BE2C (cell line): ENCODE results near the gene ZNF507.

Source experiments
- DNase-seq: peaks from one replicate; pipeline ENCODE4 v3.0.0-alpha.2; 2020
- H3K27me3 ChIP-seq: fragments of 250-450 bp; sonication (Bioruptor Pico); 2 replicates; pipeline ENCODE4 v1.5.1; 2020; ENCODE audit warnings: mild to moderate bottlenecking
- H3K36me3 ChIP-seq: fragments of 250-450 bp; sonication (Bioruptor Pico); 2 replicates; pipeline ENCODE4 v1.5.1; 2020; ENCODE audit warnings: mild to moderate bottlenecking
- H3K4me1 ChIP-seq: fragments of 250-450 bp; sonication (Bioruptor Pico); 2 replicates; pipeline ENCODE4 v1.5.1; 2020
- H3K4me3 ChIP-seq: 2 replicates; pipeline ENCODE4 v1.5.1; 2011; ENCODE audit warnings: low read depth, low read length
- H3K9me3 ChIP-seq: fragments of 250-450 bp; sonication (Bioruptor Pico); 2 replicates; pipeline ENCODE4 v1.5.1; 2020
- CTCF ChIP-seq: IDR thresholded peaks from 2 replicates; pipeline ENCODE4 v1.5.1; 2012; ENCODE audit warnings: mild to moderate bottlenecking, low read depth, low read length

Gene ZNF507

GRCh38 chr19:32343550-32344262, 1.7 kb upstream of the ZNF507 start:
- DNase-seq, result no peak
- peaks cover 6% of the 10 kb centered on the region for H3K36me3 ChIP-seq
- no peaks in the 10 kb centered on the region; the same call in 1 of the 2 replicates for H3K4me1 ChIP-seq
- no peak overlapping the region for H3K4me3 ChIP-seq
- H3K27me3 ChIP-seq, result no peaks in the 10 kb centered on the region
- no peak for TF ChIP-seq CTCF
- no peaks in the 10 kb centered on the region for H3K9me3 ChIP-seq

DNA sequence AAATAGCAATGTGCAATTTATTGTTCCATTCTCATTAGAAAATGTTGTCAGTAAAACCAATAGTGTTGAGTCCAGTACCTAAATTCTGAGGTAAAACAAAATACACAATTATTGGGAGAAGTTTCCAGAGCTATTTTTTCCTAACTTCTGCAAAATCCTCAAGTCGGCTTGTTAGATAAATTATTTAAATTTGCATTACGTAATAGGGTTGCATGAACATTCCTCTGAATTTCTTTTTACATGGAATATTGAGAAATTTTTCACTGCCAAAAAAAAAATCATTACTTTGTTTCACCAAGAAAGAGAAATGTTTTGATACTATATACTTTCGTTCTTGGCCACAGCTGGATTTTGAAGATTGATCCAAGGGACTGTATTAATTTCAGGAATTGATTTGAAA, 1.5 kb downstream of the ZNF507 start:
- Histone ChIP-seq H3K36me3 (peaks cover 20% of the 10 kb centered on the region), H3K9me3 (no peaks in the 10 kb centered on the region), H3K27me3 (no peaks in the 10 kb centered on the region), H3K4me3 (peak overlapping the region; percentile 98), H3K4me1 (no peaks in the 10 kb centered on the region; the same call in 1 of the 2 replicates)
- TF ChIP-seq CTCF, result no peak
- DNase-seq, result no peak

DNA sequence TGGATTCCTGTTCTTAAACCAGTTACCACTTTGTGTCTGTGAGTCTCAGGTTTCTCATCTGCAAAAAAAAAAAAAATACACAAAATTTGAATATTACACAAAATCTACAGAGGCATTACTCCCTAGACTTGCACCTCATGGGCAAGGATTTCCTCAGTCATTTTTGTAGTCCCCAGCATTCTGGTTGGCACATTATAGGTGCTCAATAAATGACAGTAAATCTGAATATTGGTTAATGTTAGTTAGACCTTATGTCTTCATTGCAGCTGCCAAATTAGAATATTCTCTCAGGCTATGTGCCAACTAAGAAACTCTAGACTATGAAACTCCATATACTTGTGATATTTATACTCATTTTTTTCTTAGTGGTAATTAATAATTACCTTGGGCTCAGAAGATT, 2.2 kb downstream of the ZNF507 start:
- H3K4me1 ChIP-seq, result no peaks in the 10 kb centered on the region; the same call in 1 of the 2 replicates
- no peak overlapping the region for H3K4me3 ChIP-seq
- H3K36me3 ChIP-seq, result peaks cover 21% of the 10 kb centered on the region

DNA sequence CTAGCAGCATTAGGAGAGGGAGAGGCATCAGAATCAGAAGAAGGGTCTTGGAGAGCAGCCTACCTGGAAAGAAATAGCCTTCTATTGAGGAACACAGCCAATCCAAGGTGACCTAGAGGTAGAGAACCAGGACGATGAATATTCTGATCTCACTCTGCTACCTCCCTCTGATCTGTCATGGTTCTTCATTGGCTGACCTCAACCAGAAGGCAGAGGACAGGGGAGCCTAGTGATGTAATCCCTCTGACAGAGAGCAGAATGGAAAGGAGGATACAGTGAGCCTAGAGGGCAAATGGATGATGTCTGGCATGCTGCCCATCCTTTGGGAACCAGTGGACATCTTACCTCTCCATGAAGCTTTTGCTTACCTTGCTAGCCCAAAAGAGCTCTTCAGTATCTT, 3.6 kb downstream of the ZNF507 start:
- no peak for TF ChIP-seq CTCF
- no peaks in the 10 kb centered on the region; the same call in 1 of the 2 replicates for H3K4me1 ChIP-seq
- no peak for DNase-seq
- no peaks in the 10 kb centered on the region for H3K27me3 ChIP-seq
- no peaks in the 10 kb centered on the region for H3K9me3 ChIP-seq
- no peak overlapping the region for H3K4me3 ChIP-seq
- H3K36me3 ChIP-seq, result peaks cover 34% of the 10 kb centered on the region

More for the DNA sequence above, 2.2 kb downstream of the ZNF507 start:
- DNase-seq, result no peak
- Histone ChIP-seq H3K27me3 (no peaks in the 10 kb centered on the region), H3K9me3 (no peaks in the 10 kb centered on the region)
- TF ChIP-seq CTCF, result no peak

GRCh38 chr19:32349724-32350470, 4.5 kb downstream of the ZNF507 start:
- DNase-seq, result no peak
- Histone ChIP-seq H3K4me1 (no peaks in the 10 kb centered on the region; the same call in 1 of the 2 replicates), H3K36me3 (peaks cover 43% of the 10 kb centered on the region), H3K4me3 (no peak overlapping the region), H3K27me3 (no peaks in the 10 kb centered on the region), H3K9me3 (no peaks in the 10 kb centered on the region)
- TF ChIP-seq CTCF, result no peak

GRCh38 chr19:32350471-32350865, 5.1 kb downstream of the ZNF507 start:
- Histone ChIP-seq H3K9me3 (no peaks in the 10 kb centered on the region), H3K36me3 (peaks cover 49% of the 10 kb centered on the region), H3K27me3 (no peaks in the 10 kb centered on the region), H3K4me3 (no peak overlapping the region), H3K4me1 (no peaks in the 10 kb centered on the region; the same call in 1 of the 2 replicates)
- TF ChIP-seq CTCF, result no peak
- no peak for DNase-seq
